H9 (cell line): ENCODE measurements around the gene NMUR1. TPM values are rescaled to one million over a fixed set of nuclear protein-coding genes. Genes with fewer than 3 reads are reported as not detected.

Experiments
- DNase-seq: peaks from one replicate; pipeline ENCODE4 v3.0.0-alpha.2; 2017
- H2AFZ ChIP-seq: one replicate; pipeline ENCODE4 v1.6.1; 2013; ENCODE audit warnings: mild to moderate bottlenecking, low read length, control low read depth, moderate library complexity
- H2AK5ac ChIP-seq: 2 replicates; pipeline ENCODE4 v1.6.1; 2013; ENCODE audit warnings: low read length, control low read depth, mixed read lengths; ENCODE audit not compliant: insufficient read length
- H2BK120ac ChIP-seq: one replicate; pipeline ENCODE4 v1.6.1; 2013; ENCODE audit warnings: low read depth, mild to moderate bottlenecking, low read length, control low read depth, inconsistent platforms; ENCODE audit not compliant: poor library complexity, severe bottlenecking
- H2BK12ac ChIP-seq: 2 replicates; pipeline ENCODE4 v1.6.1; 2013; ENCODE audit warnings: low read length, control low read depth, mixed read lengths, low read depth; ENCODE audit not compliant: insufficient read length
- H2BK15ac ChIP-seq: 2 replicates; pipeline ENCODE4 v1.6.1; 2013; ENCODE audit warnings: low read depth, low read length, control low read depth
- H2BK20ac ChIP-seq: one replicate; pipeline ENCODE4 v1.6.1; 2013; ENCODE audit warnings: low read depth, mild to moderate bottlenecking, low read length, control low read depth, inconsistent platforms; ENCODE audit not compliant: poor library complexity, severe bottlenecking
- H2BK5ac ChIP-seq: 2 replicates; pipeline ENCODE4 v1.6.1; 2013; ENCODE audit warnings: low read length, control low read depth, mixed read lengths; ENCODE audit not compliant: insufficient read length
- H3K14ac ChIP-seq: 2 replicates; pipeline ENCODE4 v1.6.1; 2013; ENCODE audit warnings: low read length, control low read depth; ENCODE audit not compliant: insufficient read depth
- H3K18ac ChIP-seq: 2 replicates; pipeline ENCODE4 v1.6.1; 2013; ENCODE audit warnings: low read depth, mild to moderate bottlenecking, mixed read lengths, low read length, control low read depth; ENCODE audit not compliant: insufficient read length
- H3K23ac ChIP-seq: 2 replicates; pipeline ENCODE4 v1.6.1; 2013; ENCODE audit warnings: low read length, control low read depth, mixed read lengths, low read depth; ENCODE audit not compliant: insufficient read length
- H3K23me2 ChIP-seq: 2 replicates; pipeline ENCODE4 v1.6.1; 2013; ENCODE audit warnings: low read depth, mild to moderate bottlenecking, mixed read lengths, low read length, control low read depth; ENCODE audit not compliant: insufficient read length, poor library complexity, severe bottlenecking
- H3K27ac ChIP-seq: 2 replicates; pipeline ENCODE4 v1.5.1; 2013; ENCODE audit warnings: low read length, control low read depth, mixed read lengths, low read depth; ENCODE audit not compliant: insufficient read length
- H3K27me3 ChIP-seq: 2 replicates; pipeline ENCODE4 v1.6.1; 2013; ENCODE audit warnings: low read length, control low read depth, inconsistent platforms; ENCODE audit not compliant: insufficient read depth
- H3K4ac ChIP-seq: 2 replicates; pipeline ENCODE4 v1.6.1; 2013; ENCODE audit warnings: low read depth, mild to moderate bottlenecking, control low read depth, inconsistent platforms, low read length, moderate library complexity
- H3K4me1 ChIP-seq: 2 replicates; pipeline ENCODE4 v1.6.1; 2013; ENCODE audit warnings: low read length, control low read depth, inconsistent platforms; ENCODE audit not compliant: insufficient read depth
- H3K4me2 ChIP-seq: 2 replicates; pipeline ENCODE4 v1.6.1; 2013; ENCODE audit warnings: low read length, control low read depth, mixed read lengths; ENCODE audit not compliant: insufficient read length, insufficient read depth
- H3K56ac ChIP-seq: 2 replicates; pipeline ENCODE4 v1.6.1; 2013; ENCODE audit warnings: low read depth, mild to moderate bottlenecking, mixed read lengths, low read length, control low read depth; ENCODE audit not compliant: insufficient read length
- H3K79me1 ChIP-seq: 2 replicates; pipeline ENCODE4 v1.6.1; 2013; ENCODE audit warnings: low read depth, mild to moderate bottlenecking, moderate library complexity, low read length, control low read depth, inconsistent platforms; ENCODE audit not compliant: insufficient read depth, poor library complexity, severe bottlenecking
- H3K79me2 ChIP-seq: 2 replicates; pipeline ENCODE4 v1.6.1; 2013; ENCODE audit warnings: low read length, control low read depth, inconsistent platforms; ENCODE audit not compliant: insufficient read depth
- H3K9ac ChIP-seq: 2 replicates; pipeline ENCODE4 v1.6.1; 2013; ENCODE audit warnings: low read length, control low read depth, mixed read lengths; ENCODE audit not compliant: insufficient read length; ENCODE audit errors: extremely low read depth
- H3K9me3 ChIP-seq: one replicate; pipeline ENCODE4 v1.6.1; 2013; ENCODE audit warnings: low read depth, low read length, inconsistent platforms; ENCODE audit not compliant: control insufficient read depth
- H3T11ph ChIP-seq: one replicate; pipeline ENCODE4 v1.6.1; 2013; ENCODE audit warnings: mild to moderate bottlenecking, low read length, control low read depth, inconsistent platforms
- H4K20me1 ChIP-seq: one replicate; pipeline ENCODE4 v1.6.1; 2013; ENCODE audit not compliant: control insufficient read depth, insufficient read length, insufficient read depth
- H4K5ac ChIP-seq: 2 replicates; pipeline ENCODE4 v1.6.1; 2013; ENCODE audit warnings: low read depth, mild to moderate bottlenecking, mixed read lengths, low read length, control low read depth; ENCODE audit not compliant: insufficient read length
- H4K8ac ChIP-seq: replicated peaks from 2 replicates; pipeline ENCODE4 v1.6.1; 2013; ENCODE audit warnings: low read length, control low read depth, mixed read lengths, low read depth; ENCODE audit not compliant: insufficient read length
- H4K91ac ChIP-seq: 2 replicates; pipeline ENCODE4 v1.6.1; 2013; ENCODE audit warnings: low read depth, mild to moderate bottlenecking, moderate library complexity, mixed read lengths, low read length, control low read depth; ENCODE audit not compliant: insufficient read length
- H3K27ac Mint-ChIP-seq, 3 experiments: 2 replicates in 2 of 3; 3 replicates in 1 of 3; pipeline ENCODE4 v1.8.0; 2020 to 2021; ENCODE audit warnings: mixed read lengths in 3 of 3, mild to moderate bottlenecking in 1 of 3, moderate library complexity in 1 of 3
- H3K27me3 Mint-ChIP-seq: 2 replicates; pipeline ENCODE4 v1.8.0; 2021; ENCODE audit warnings: low read depth, mild to moderate bottlenecking, moderate library complexity, mixed read lengths
- H3K36me3 Mint-ChIP-seq, 3 experiments: 2 replicates in 2 of 3; 3 replicates in 1 of 3; pipeline ENCODE4 v1.8.0; 2020 to 2021; ENCODE audit warnings: low read depth in 3 of 3, mixed read lengths in 3 of 3; ENCODE audit not compliant: insufficient read depth in 1 of 3
- H3K4me1 Mint-ChIP-seq, 2 experiments: 2 replicates each; pipeline ENCODE4 v1.8.0; 2020; ENCODE audit warnings: mixed read lengths in 2 of 2
- H3K4me3 Mint-ChIP-seq, 2 experiments: 2 replicates in 1 of 2; 3 replicates in 1 of 2; pipeline ENCODE4 v1.8.0; 2020 to 2021; ENCODE audit warnings: mild to moderate bottlenecking in 2 of 2, mixed read lengths in 2 of 2, moderate library complexity in 1 of 2
- H3K9me3 Mint-ChIP-seq, 2 experiments: 2 replicates in 1 of 2; 3 replicates in 1 of 2; pipeline ENCODE4 v1.8.0; 2020; ENCODE audit warnings: mild to moderate bottlenecking in 2 of 2, mixed read lengths in 2 of 2, moderate library complexity in 1 of 2
- WGBS: extraction: QIAGEN DNeasy Blood & Tissue Kit; methylation state at CpG from one replicate; pipeline ENCODE4 v1.1.7; 2013; ENCODE audit warnings: missing lambda C conversion rate, low lambda C conversion rate, mixed read lengths; ENCODE audit not compliant: insufficient read length; ENCODE audit errors: extremely low coverage; 5-methylcytosine and 5-hydroxymethylcytosine counted together
- total RNA-seq: library from RNA; stranded (reverse); gene quantifications from 2 replicates; pipeline ENCODE4 v1.2.1, GENCODE V29; 2021
- TF ChIP-seq, protein P1 (sequence below): fragments of 200-600 bp; sonication (generic); conservative IDR thresholded peaks from 3 replicates; pipeline ENCODE4 v1.8.0; 2021; ENCODE audit warnings: antibody characterized with exemption, mild to moderate bottlenecking

The NMUR1 gene
- total RNA-seq, 1 experiment from 2014 or later = 0.20 TPM

DNA sequence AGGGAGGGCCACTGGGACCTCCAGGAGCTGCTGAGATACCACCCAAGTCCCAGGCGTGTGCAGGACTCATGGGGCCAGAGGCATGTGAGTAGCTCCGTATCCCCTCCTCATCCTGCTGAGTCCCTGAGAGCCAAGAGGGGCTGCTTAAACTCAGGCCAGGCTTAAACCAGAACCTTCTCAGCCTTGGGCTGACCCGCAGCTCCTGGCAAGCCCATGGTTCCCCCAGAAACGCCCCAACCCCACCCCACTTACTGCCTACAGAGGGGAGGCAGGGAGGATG is 2.5 kb upstream of the NMUR1 start:
- H2BK20ac ChIP-seq = no peak overlapping the region
- no peak overlapping the region for H3K56ac ChIP-seq
- H4K20me1 ChIP-seq = no peaks in the 10 kb centered on the region
- no peak overlapping the region for H4K5ac ChIP-seq
- no peak overlapping the region for H3K4me2 ChIP-seq
- no peak overlapping the region for H3K18ac ChIP-seq
- H3K23me2 ChIP-seq = no peaks in the 10 kb centered on the region
- H3K9ac ChIP-seq = no peak overlapping the region
- no peaks in the 10 kb centered on the region for H3K9me3 ChIP-seq
- DNase-seq = no peak
- no peak overlapping the region for H2BK12ac ChIP-seq
- Mint-ChIP-seq H3K27me3 (peaks cover 28% of the 10 kb centered on the region), H3K9me3 (no peaks in the 10 kb centered on the region), H3K4me1 (peaks cover 3 to 22% of the 10 kb centered on the region in 2 experiments), H3K36me3 (no peaks in the 10 kb centered on the region; a peak in 1 of 7 replicates), H3K4me3 (no peak overlapping the region), H3K27ac (no peak overlapping the region)
- H2BK15ac ChIP-seq = no peak overlapping the region
- H2BK5ac ChIP-seq = no peak overlapping the region
- peaks cover 4% of the 10 kb centered on the region; the same call in 1 of the 2 replicates for H3K27me3 ChIP-seq
- H2BK120ac ChIP-seq = no peak overlapping the region
- H3K14ac ChIP-seq = no peak overlapping the region
- no peak overlapping the region for H3K4ac ChIP-seq
- no peak overlapping the region for H3T11ph ChIP-seq
- H3K79me1 ChIP-seq = no peaks in the 10 kb centered on the region
- H4K91ac ChIP-seq = no peak overlapping the region
- H3K79me2 ChIP-seq = no peaks in the 10 kb centered on the region
- H3K4me1 ChIP-seq = peaks cover 4% of the 10 kb centered on the region; the same call in 1 of the 2 replicates
- no CpG with 5 or more reads among the region's 4 CpGs for WGBS
- no peak overlapping the region for H2AFZ ChIP-seq
- no peak overlapping the region for H3K23ac ChIP-seq
- TF ChIP-seq, protein P1, sequence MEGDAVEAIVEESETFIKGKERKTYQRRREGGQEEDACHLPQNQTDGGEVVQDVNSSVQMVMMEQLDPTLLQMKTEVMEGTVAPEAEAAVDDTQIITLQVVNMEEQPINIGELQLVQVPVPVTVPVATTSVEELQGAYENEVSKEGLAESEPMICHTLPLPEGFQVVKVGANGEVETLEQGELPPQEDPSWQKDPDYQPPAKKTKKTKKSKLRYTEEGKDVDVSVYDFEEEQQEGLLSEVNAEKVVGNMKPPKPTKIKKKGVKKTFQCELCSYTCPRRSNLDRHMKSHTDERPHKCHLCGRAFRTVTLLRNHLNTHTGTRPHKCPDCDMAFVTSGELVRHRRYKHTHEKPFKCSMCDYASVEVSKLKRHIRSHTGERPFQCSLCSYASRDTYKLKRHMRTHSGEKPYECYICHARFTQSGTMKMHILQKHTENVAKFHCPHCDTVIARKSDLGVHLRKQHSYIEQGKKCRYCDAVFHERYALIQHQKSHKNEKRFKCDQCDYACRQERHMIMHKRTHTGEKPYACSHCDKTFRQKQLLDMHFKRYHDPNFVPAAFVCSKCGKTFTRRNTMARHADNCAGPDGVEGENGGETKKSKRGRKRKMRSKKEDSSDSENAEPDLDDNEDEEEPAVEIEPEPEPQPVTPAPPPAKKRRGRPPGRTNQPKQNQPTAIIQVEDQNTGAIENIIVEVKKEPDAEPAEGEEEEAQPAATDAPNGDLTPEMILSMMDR = no peak
- H2AK5ac ChIP-seq = no peak overlapping the region
- no peak overlapping the region for H4K8ac ChIP-seq
- H3K27ac ChIP-seq = no peak overlapping the region
